ENCODE results near the gene NXF1. TPM values are rescaled to one million over a fixed set of nuclear protein-coding genes. Genes with fewer than 3 reads are reported as not detected.

Gene NXF1
- total and polyA plus RNA-seq, 10 of the 15 experiments (the other 5 are each of a cell fraction or from before 2014, with no cell fraction given): 20.7 to 84.9 (median 40.6) TPM

DNA sequence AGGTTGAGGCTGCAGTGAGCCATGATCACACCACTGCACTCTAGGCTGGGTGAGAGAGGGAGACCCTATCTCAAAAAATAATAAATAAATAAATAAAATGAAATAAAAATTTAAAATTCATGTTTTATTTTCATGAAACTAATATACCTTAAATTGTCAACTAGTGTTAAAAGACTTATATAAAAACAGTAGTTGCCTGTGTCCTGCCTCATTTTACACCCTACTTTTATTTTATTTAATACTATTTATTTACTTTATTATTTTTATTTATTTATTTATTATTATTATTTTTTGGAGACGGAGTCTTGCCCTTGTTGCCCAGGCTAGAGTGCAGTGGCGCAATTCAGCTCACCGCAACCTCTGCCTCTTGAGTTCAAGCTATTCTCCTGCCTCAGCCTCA is 38.9 kb upstream of the NXF1 start:
- FAIRE-seq (no peak), DNase-seq (ENCODE audit: low read depth, low spot score) (no peak), ATAC-seq (no peak)
- in situ Hi-C loops (cut with MboI) (no loop called here), intact Hi-C loops (cut with micrococcal nuclease; ENCODE audit: unreplicated experiment) (no loop called here)
- Histone ChIP-seq H3K4me3 (no peak overlapping the region), H3K27ac (ENCODE audit: control insufficient read depth, insufficient read depth) (no peak overlapping the region), H3K27me3 (replicated peaks in 1 of 2; ENCODE audit: control insufficient read depth in 2 of 2, insufficient read depth in 2 of 2, low read length in 1 of 2) (no peaks in the 10 kb centered on the region), H4K20me1 (ENCODE audit: control insufficient read depth, insufficient read depth) (no peaks in the 10 kb centered on the region), H2AFZ (ENCODE audit: control insufficient read depth, low read depth, low read length) (no peak overlapping the region), H3K79me2 (ENCODE audit: control insufficient read depth, insufficient read depth, low read length) (peaks cover 4% of the 10 kb centered on the region), H3K9me3 (replicated peaks; ENCODE audit: control insufficient read depth, insufficient read depth, low read length) (no peaks in the 10 kb centered on the region), H3K4me1 (ENCODE audit: control insufficient read depth, insufficient read depth, low read length) (peaks cover 7% of the 10 kb centered on the region), H3K9ac (ENCODE audit: control insufficient read depth, insufficient read depth, low read length) (no peak overlapping the region), H3K36me3 (ENCODE audit: control insufficient read depth in 2 of 2, insufficient read depth in 2 of 2, low read length in 1 of 2) (no peaks in the 10 kb centered on the region), H3K4me2 (ENCODE audit: control insufficient read depth, insufficient read depth) (no peak overlapping the region)
- TF ChIP-seq SMC3 (IDR thresholded peaks at IDR 0.05; ENCODE audit: borderline replicate concordance, low read length): no peak
- TF ChIP-seq, protein P1, sequence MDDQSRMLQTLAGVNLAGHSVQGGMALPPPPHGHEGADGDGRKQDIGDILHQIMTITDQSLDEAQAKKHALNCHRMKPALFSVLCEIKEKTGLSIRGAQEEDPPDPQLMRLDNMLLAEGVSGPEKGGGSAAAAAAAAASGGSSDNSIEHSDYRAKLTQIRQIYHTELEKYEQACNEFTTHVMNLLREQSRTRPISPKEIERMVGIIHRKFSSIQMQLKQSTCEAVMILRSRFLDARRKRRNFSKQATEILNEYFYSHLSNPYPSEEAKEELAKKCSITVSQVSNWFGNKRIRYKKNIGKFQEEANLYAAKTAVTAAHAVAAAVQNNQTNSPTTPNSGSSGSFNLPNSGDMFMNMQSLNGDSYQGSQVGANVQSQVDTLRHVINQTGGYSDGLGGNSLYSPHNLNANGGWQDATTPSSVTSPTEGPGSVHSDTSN (IDR thresholded peaks at IDR 0.05; ENCODE audit: insufficient replicate concordance, low read depth, low read length): no peak
- no peak for TF ChIP-seq NBN (IDR thresholded peaks at IDR 0.05)
- TF ChIP-seq SMARCA5 (IDR thresholded peaks at IDR 0.05): no peak
- no peak for TF ChIP-seq IKZF1 (conservative IDR thresholded peaks at IDR 0.05)
- no peak for TF ChIP-seq NR2C1 (IDR thresholded peaks at IDR 0.05)
- no peak for TF ChIP-seq BCL11A (IDR thresholded peaks at IDR 0.05; ENCODE audit: low read depth, low read length)
- no peak for TF ChIP-seq FOS (IDR thresholded peaks at IDR 0.05; ENCODE audit: borderline replicate concordance, extremely low read depth, insufficient read length)
- no peak for TF ChIP-seq MYB (IDR thresholded peaks at IDR 0.05; ENCODE audit: borderline replicate concordance, low read depth, low read length)
- TF ChIP-seq, protein P2, sequence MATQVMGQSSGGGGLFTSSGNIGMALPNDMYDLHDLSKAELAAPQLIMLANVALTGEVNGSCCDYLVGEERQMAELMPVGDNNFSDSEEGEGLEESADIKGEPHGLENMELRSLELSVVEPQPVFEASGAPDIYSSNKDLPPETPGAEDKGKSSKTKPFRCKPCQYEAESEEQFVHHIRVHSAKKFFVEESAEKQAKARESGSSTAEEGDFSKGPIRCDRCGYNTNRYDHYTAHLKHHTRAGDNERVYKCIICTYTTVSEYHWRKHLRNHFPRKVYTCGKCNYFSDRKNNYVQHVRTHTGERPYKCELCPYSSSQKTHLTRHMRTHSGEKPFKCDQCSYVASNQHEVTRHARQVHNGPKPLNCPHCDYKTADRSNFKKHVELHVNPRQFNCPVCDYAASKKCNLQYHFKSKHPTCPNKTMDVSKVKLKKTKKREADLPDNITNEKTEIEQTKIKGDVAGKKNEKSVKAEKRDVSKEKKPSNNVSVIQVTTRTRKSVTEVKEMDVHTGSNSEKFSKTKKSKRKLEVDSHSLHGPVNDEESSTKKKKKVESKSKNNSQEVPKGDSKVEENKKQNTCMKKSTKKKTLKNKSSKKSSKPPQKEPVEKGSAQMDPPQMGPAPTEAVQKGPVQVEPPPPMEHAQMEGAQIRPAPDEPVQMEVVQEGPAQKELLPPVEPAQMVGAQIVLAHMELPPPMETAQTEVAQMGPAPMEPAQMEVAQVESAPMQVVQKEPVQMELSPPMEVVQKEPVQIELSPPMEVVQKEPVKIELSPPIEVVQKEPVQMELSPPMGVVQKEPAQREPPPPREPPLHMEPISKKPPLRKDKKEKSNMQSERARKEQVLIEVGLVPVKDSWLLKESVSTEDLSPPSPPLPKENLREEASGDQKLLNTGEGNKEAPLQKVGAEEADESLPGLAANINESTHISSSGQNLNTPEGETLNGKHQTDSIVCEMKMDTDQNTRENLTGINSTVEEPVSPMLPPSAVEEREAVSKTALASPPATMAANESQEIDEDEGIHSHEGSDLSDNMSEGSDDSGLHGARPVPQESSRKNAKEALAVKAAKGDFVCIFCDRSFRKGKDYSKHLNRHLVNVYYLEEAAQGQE (IDR thresholded peaks at IDR 0.05; ENCODE audit: low read depth, low read length): no peak
- TF ChIP-seq ESRRA (IDR thresholded peaks at IDR 0.05; ENCODE audit: low read length): no peak
- TF ChIP-seq CBX5 (IDR thresholded peaks at IDR 0.05; ENCODE audit: low read depth): no peak
- ChIA-PET RAD21 (ENCODE audit: unreplicated experiment) (no interaction called here), POLR2A (interaction anchor here (0.6 to 4.0 kb wide), 3 partner anchors 10 to 280 kb away, joined by 3 to 66 read pairs (median 3); no protein-coding TSS in a partner anchor), SMC1A (ENCODE audit: uncharacterized antibody, unreplicated experiment) (interaction anchor here (2.3 kb wide), 1 partner anchor 10 kb away, joined by 8 read pairs; no protein-coding TSS in a partner anchor), CTCF (interaction anchor here (0.9 to 1.6 kb wide), 3 partner anchors 10 to 13 kb away, joined by 3 to 6 read pairs (median 3); partner anchors contain the start of gene STX5)
- WGBS (ENCODE audit: insufficient coverage, insufficient replicate concordance, low lambda C conversion rate, missing lambda C conversion rate): 100% methylated on average over 3 of the region's 3 CpGs
- BruUV-seq (replicated peaks): no TSS peak
